Central memory CD4-positive, alpha-beta T cell (primary cell): ENCODE results near the gene LMO2.
"Not testable (repeated sequence)": the region's sequence is repeated elsewhere in the genome, so short reads cannot be mapped to it uniquely, and the experiment has no call there.

Experiments
- DNase-seq: peaks from one replicate; pipeline ENCODE4 v3.0.0; 2022

Gene LMO2

GRCh38 chr11:33859306-33859705 lies 32.6 kb downstream of the LMO2 start:
- DNase-seq, result no peak

- peak; percentile 40 for DNase-seq
These were observed 33.9 kb downstream of the LMO2 start for GRCh38 chr11:33857933-33858371.

GRCh38 chr11:33855500-33855899 lies 36.4 kb downstream of the LMO2 start:
- no peak for DNase-seq

- DNase-seq, result no peak
These were observed 43.0 kb downstream of the LMO2 start for GRCh38 chr11:33848717-33849390.

GRCh38 chr11:33847251-33847650 lies 44.6 kb downstream of the LMO2 start:
- no peak for DNase-seq

GRCh38 chr11:33844236-33844635 lies 47.6 kb downstream of the LMO2 start:
- no peak for DNase-seq

- DNase-seq, result no peak
These were observed 48.9 kb downstream of the LMO2 start for GRCh38 chr11:33843018-33843417.

GRCh38 chr11:33842236-33842915 lies 49.5 kb downstream of the LMO2 start:
- no peak for DNase-seq

- DNase-seq, result not testable (repeated sequence)
These were observed 53.6 kb downstream of the LMO2 start for GRCh38 chr11:33838234-33838633.

- DNase-seq, result not testable (repeated sequence)
These were observed 54.5 kb downstream of the LMO2 start for GRCh38 chr11:33837334-33837733.

- DNase-seq, result no peak
These were observed 56.6 kb downstream of the LMO2 start for GRCh38 chr11:33835143-33835878.

GRCh38 chr11:33832676-33833075 lies 59.2 kb downstream of the LMO2 start:
- no peak for DNase-seq

- no peak for DNase-seq
These were observed 60.8 kb downstream of the LMO2 start for GRCh38 chr11:33830903-33831648.

- peak; percentile 29 for DNase-seq
These were observed 62.3 kb downstream of the LMO2 start for GRCh38 chr11:33829430-33830141.

GRCh38 chr11:33828604-33829429 lies 63.1 kb downstream of the LMO2 start:
- DNase-seq, result no peak

- no peak for DNase-seq
These were observed 64.7 kb downstream of the LMO2 start for GRCh38 chr11:33827206-33827605.

GRCh38 chr11:33825854-33826560 lies 65.9 kb downstream of the LMO2 start:
- no peak for DNase-seq

- not testable (repeated sequence) for DNase-seq
These were observed 68.9 kb downstream of the LMO2 start for GRCh38 chr11:33822981-33823380.

GRCh38 chr11:33819278-33820035 lies 72.4 kb downstream of the LMO2 start:
- DNase-seq, result no peak
